H9 (cell line): ENCODE data around the gene HERC4. TPM values are rescaled to one million over a fixed set of nuclear protein-coding genes. Genes with fewer than 3 reads are reported as not detected.
A peak's percentile ranks its signal among the peaks of the same experiment; 100 is the strongest.

Source experiments
- DNase-seq: peaks from one replicate; pipeline ENCODE4 v3.0.0-alpha.2; 2017
- H2AFZ ChIP-seq: one replicate; pipeline ENCODE4 v1.6.1; 2013; ENCODE audit warnings: mild to moderate bottlenecking, low read length, control low read depth, moderate library complexity
- H2AK5ac ChIP-seq: 2 replicates; pipeline ENCODE4 v1.6.1; 2013; ENCODE audit warnings: low read length, control low read depth, mixed read lengths; ENCODE audit not compliant: insufficient read length
- H2BK120ac ChIP-seq: one replicate; pipeline ENCODE4 v1.6.1; 2013; ENCODE audit warnings: low read depth, mild to moderate bottlenecking, low read length, control low read depth, inconsistent platforms; ENCODE audit not compliant: poor library complexity, severe bottlenecking
- H2BK12ac ChIP-seq: 2 replicates; pipeline ENCODE4 v1.6.1; 2013; ENCODE audit warnings: low read length, control low read depth, mixed read lengths, low read depth; ENCODE audit not compliant: insufficient read length
- H2BK15ac ChIP-seq: 2 replicates; pipeline ENCODE4 v1.6.1; 2013; ENCODE audit warnings: low read depth, low read length, control low read depth
- H2BK20ac ChIP-seq: one replicate; pipeline ENCODE4 v1.6.1; 2013; ENCODE audit warnings: low read depth, mild to moderate bottlenecking, low read length, control low read depth, inconsistent platforms; ENCODE audit not compliant: poor library complexity, severe bottlenecking
- H2BK5ac ChIP-seq: 2 replicates; pipeline ENCODE4 v1.6.1; 2013; ENCODE audit warnings: low read length, control low read depth, mixed read lengths; ENCODE audit not compliant: insufficient read length
- H3K14ac ChIP-seq: 2 replicates; pipeline ENCODE4 v1.6.1; 2013; ENCODE audit warnings: low read length, control low read depth; ENCODE audit not compliant: insufficient read depth
- H3K18ac ChIP-seq: 2 replicates; pipeline ENCODE4 v1.6.1; 2013; ENCODE audit warnings: low read depth, mild to moderate bottlenecking, mixed read lengths, low read length, control low read depth; ENCODE audit not compliant: insufficient read length
- H3K23ac ChIP-seq: 2 replicates; pipeline ENCODE4 v1.6.1; 2013; ENCODE audit warnings: low read length, control low read depth, mixed read lengths, low read depth; ENCODE audit not compliant: insufficient read length
- H3K23me2 ChIP-seq: 2 replicates; pipeline ENCODE4 v1.6.1; 2013; ENCODE audit warnings: low read depth, mild to moderate bottlenecking, mixed read lengths, low read length, control low read depth; ENCODE audit not compliant: insufficient read length, poor library complexity, severe bottlenecking
- H3K27ac ChIP-seq: 2 replicates; pipeline ENCODE4 v1.5.1; 2013; ENCODE audit warnings: low read length, control low read depth, mixed read lengths, low read depth; ENCODE audit not compliant: insufficient read length
- H3K27me3 ChIP-seq: 2 replicates; pipeline ENCODE4 v1.6.1; 2013; ENCODE audit warnings: low read length, control low read depth, inconsistent platforms; ENCODE audit not compliant: insufficient read depth
- H3K4ac ChIP-seq: 2 replicates; pipeline ENCODE4 v1.6.1; 2013; ENCODE audit warnings: low read depth, mild to moderate bottlenecking, control low read depth, inconsistent platforms, low read length, moderate library complexity
- H3K4me1 ChIP-seq: 2 replicates; pipeline ENCODE4 v1.6.1; 2013; ENCODE audit warnings: low read length, control low read depth, inconsistent platforms; ENCODE audit not compliant: insufficient read depth
- H3K4me2 ChIP-seq: 2 replicates; pipeline ENCODE4 v1.6.1; 2013; ENCODE audit warnings: low read length, control low read depth, mixed read lengths; ENCODE audit not compliant: insufficient read length, insufficient read depth
- H3K56ac ChIP-seq: 2 replicates; pipeline ENCODE4 v1.6.1; 2013; ENCODE audit warnings: low read depth, mild to moderate bottlenecking, mixed read lengths, low read length, control low read depth; ENCODE audit not compliant: insufficient read length
- H3K79me1 ChIP-seq: 2 replicates; pipeline ENCODE4 v1.6.1; 2013; ENCODE audit warnings: low read depth, mild to moderate bottlenecking, moderate library complexity, low read length, control low read depth, inconsistent platforms; ENCODE audit not compliant: insufficient read depth, poor library complexity, severe bottlenecking
- H3K79me2 ChIP-seq: 2 replicates; pipeline ENCODE4 v1.6.1; 2013; ENCODE audit warnings: low read length, control low read depth, inconsistent platforms; ENCODE audit not compliant: insufficient read depth
- H3K9ac ChIP-seq: 2 replicates; pipeline ENCODE4 v1.6.1; 2013; ENCODE audit warnings: low read length, control low read depth, mixed read lengths; ENCODE audit not compliant: insufficient read length; ENCODE audit errors: extremely low read depth
- H3K9me3 ChIP-seq: one replicate; pipeline ENCODE4 v1.6.1; 2013; ENCODE audit warnings: low read depth, low read length, inconsistent platforms; ENCODE audit not compliant: control insufficient read depth
- H3T11ph ChIP-seq: one replicate; pipeline ENCODE4 v1.6.1; 2013; ENCODE audit warnings: mild to moderate bottlenecking, low read length, control low read depth, inconsistent platforms
- H4K20me1 ChIP-seq: one replicate; pipeline ENCODE4 v1.6.1; 2013; ENCODE audit not compliant: control insufficient read depth, insufficient read length, insufficient read depth
- H4K5ac ChIP-seq: 2 replicates; pipeline ENCODE4 v1.6.1; 2013; ENCODE audit warnings: low read depth, mild to moderate bottlenecking, mixed read lengths, low read length, control low read depth; ENCODE audit not compliant: insufficient read length
- H4K8ac ChIP-seq: replicated peaks from 2 replicates; pipeline ENCODE4 v1.6.1; 2013; ENCODE audit warnings: low read length, control low read depth, mixed read lengths, low read depth; ENCODE audit not compliant: insufficient read length
- H4K91ac ChIP-seq: 2 replicates; pipeline ENCODE4 v1.6.1; 2013; ENCODE audit warnings: low read depth, mild to moderate bottlenecking, moderate library complexity, mixed read lengths, low read length, control low read depth; ENCODE audit not compliant: insufficient read length
- H3K27ac Mint-ChIP-seq, 3 experiments: 2 replicates in 2 of 3; 3 replicates in 1 of 3; pipeline ENCODE4 v1.8.0; 2020 to 2021; ENCODE audit warnings: mixed read lengths in 3 of 3, mild to moderate bottlenecking in 1 of 3, moderate library complexity in 1 of 3
- H3K27me3 Mint-ChIP-seq: 2 replicates; pipeline ENCODE4 v1.8.0; 2021; ENCODE audit warnings: low read depth, mild to moderate bottlenecking, moderate library complexity, mixed read lengths
- H3K36me3 Mint-ChIP-seq, 3 experiments: 2 replicates in 2 of 3; 3 replicates in 1 of 3; pipeline ENCODE4 v1.8.0; 2020 to 2021; ENCODE audit warnings: low read depth in 3 of 3, mixed read lengths in 3 of 3; ENCODE audit not compliant: insufficient read depth in 1 of 3
- H3K4me1 Mint-ChIP-seq, 2 experiments: 2 replicates each; pipeline ENCODE4 v1.8.0; 2020; ENCODE audit warnings: mixed read lengths in 2 of 2
- H3K4me3 Mint-ChIP-seq, 2 experiments: 2 replicates in 1 of 2; 3 replicates in 1 of 2; pipeline ENCODE4 v1.8.0; 2020 to 2021; ENCODE audit warnings: mild to moderate bottlenecking in 2 of 2, mixed read lengths in 2 of 2, moderate library complexity in 1 of 2
- H3K9me3 Mint-ChIP-seq, 2 experiments: 2 replicates in 1 of 2; 3 replicates in 1 of 2; pipeline ENCODE4 v1.8.0; 2020; ENCODE audit warnings: mild to moderate bottlenecking in 2 of 2, mixed read lengths in 2 of 2, moderate library complexity in 1 of 2
- CTCF ChIP-seq: fragments of 200-600 bp; sonication (generic); conservative IDR thresholded peaks from 3 replicates; pipeline ENCODE4 v1.8.0; 2021; ENCODE audit warnings: antibody characterized with exemption, mild to moderate bottlenecking
- total RNA-seq: library from RNA; stranded (reverse); gene quantifications from 2 replicates; pipeline ENCODE4 v1.2.1, GENCODE V29; 2021

Gene HERC4
- total RNA-seq, 1 experiment from 2014 or later = 24.5 TPM

- Histone ChIP-seq H3K56ac (no peak overlapping the region), H3K18ac (no peak overlapping the region), H2BK12ac (no peak overlapping the region), H3K23ac (no peak overlapping the region), H2AFZ (no peak overlapping the region), H4K20me1 (no peaks in the 10 kb centered on the region), H3K4me1 (no peaks in the 10 kb centered on the region), H3K27me3 (no peaks in the 10 kb centered on the region), H3T11ph (no peak overlapping the region), H3K14ac (no peak overlapping the region), H2BK15ac (no peak overlapping the region), H3K9me3 (no peaks in the 10 kb centered on the region), H2BK20ac (no peak overlapping the region), H3K27ac (no peak overlapping the region), H3K79me2 (no peaks in the 10 kb centered on the region), H3K23me2 (no peaks in the 10 kb centered on the region), H3K9ac (no peak overlapping the region), H4K8ac (no peak overlapping the region), H2BK5ac (no peak overlapping the region), H4K91ac (no peak overlapping the region), H4K5ac (no peak overlapping the region), H3K79me1 (no peaks in the 10 kb centered on the region), H3K4ac (no peak overlapping the region), H2BK120ac (no peak overlapping the region), H3K4me2 (no peak overlapping the region), H2AK5ac (no peak overlapping the region)
- Mint-ChIP-seq H3K27me3 (no peaks in the 10 kb centered on the region), H3K36me3 (peaks cover 7 to 29% (median 24%) of the 10 kb centered on the region in 3 experiments; a peak in 6 of 7 replicates), H3K4me3 (no peak overlapping the region), H3K9me3 (no peaks in the 10 kb centered on the region), H3K27ac (peak overlapping the region in 1 of 3 experiments; percentile 77; a peak in 3 of 7 replicates), H3K4me1 (peaks cover 4 to 6% of the 10 kb centered on the region in 2 experiments; a peak in 3 of 4 replicates)
- TF ChIP-seq CTCF = no peak
- no peak for DNase-seq
Measured at GRCh38 chr10:67990093-67990492, 85.0 kb downstream of the HERC4 start.
